H1 (cell line): Measurements from ENCODE around the gene SLC25A27. TPM values are rescaled to one million over a fixed set of nuclear protein-coding genes. Genes with fewer than 3 reads are reported as not detected.

Source experiments
- ATF2 ChIP-seq: IDR thresholded peaks from 2 replicates; pipeline ENCODE4 v1.6.1; 2012; ENCODE audit warnings: low read length, inconsistent platforms
- CTBP2 ChIP-seq: IDR thresholded peaks from 2 replicates; pipeline ENCODE4 v1.7.0; 2011; ENCODE audit warnings: borderline replicate concordance, mild to moderate bottlenecking, moderate library complexity, mixed read lengths, low read length; ENCODE audit not compliant: insufficient read depth, insufficient read length
- polyA plus RNA-seq, 7 experiments: library from polyadenylated mRNA; depleted of rRNA in 3 of 7; stranded (reverse) in 5 of 7; unstranded in 2 of 7; fragments of >200 nt in 5 of 7; fragments of 200-250 nt in 2 of 7; gene quantifications; 1 replicate in 5 of 7; 2 replicates in 1 of 7; 4 replicates in 1 of 7; pipeline versions ENCODE4 v1.2.1 to v1.2.3, GENCODE V29; 2011 to 2013; ENCODE audit warnings: missing spikeins in 2 of 7, mixed read lengths in 2 of 7
- total RNA-seq: library from RNA; stranded (reverse); fragmentation: NEBNext Ultra II Directional; extraction: Animal tissue kit (Norgen Biotek cat#: 25700); gene quantifications from 2 replicates; pipeline ENCODE4 v1.2.1, GENCODE V29; 2021

Gene SLC25A27
- total and polyA plus RNA-seq, 2 of the 8 experiments (the other 6 are each of a cell fraction or from before 2014, with no cell fraction given), result 7.3 to 8.4 TPM

- TF ChIP-seq CTBP2 (no peak), ATF2 (no peak)
Measured at GRCh38 chr6:46704562-46704961, 51.8 kb downstream of the SLC25A27 start (continued).
